Glomerular endothelial cell (primary cell): Measurements from ENCODE around the gene MORC4. TPM values are rescaled to one million over a fixed set of nuclear protein-coding genes. Genes with fewer than 3 reads are reported as not detected.

Experiments used
- total RNA-seq: library from RNA; depleted of rRNA; stranded (reverse); fragments of >200 nt; gene quantifications from 2 replicates; pipeline ENCODE4 v1.2.3, GENCODE V29; 2015

MORC4 gene
- total RNA-seq, 1 donor from 2014 or later, result 12.1 TPM

Other genes with a start within 250 kb of the MORC4 start
- gene TBC1D8B, start 197.5 kb downstream of the MORC4 start, total RNA-seq, result 4.6 and 7.1 TPM in 2 replicates
- gene RIPPLY1, start 96.9 kb downstream of the MORC4 start, total RNA-seq, result not detected in 2 replicates
- 0.87 TPM in 1 of 2 replicates, not detected in the other for gene CLDN2, start 79.8 kb downstream of the MORC4 start, total RNA-seq
- gene RBM41, start 118.6 kb upstream of the MORC4 start, total RNA-seq, result 5.4 and 10.4 TPM in 2 replicates
- 3.4 TPM in 1 of 2 replicates, not detected in the other for gene NUP62CL, start 206.2 kb upstream of the MORC4 start, total RNA-seq
- not detected in 2 replicates for gene DNAAF6, start 206.4 kb upstream of the MORC4 start, total RNA-seq